ENCODE results near the gene GALNT16. TPM values are rescaled to one million over a fixed set of nuclear protein-coding genes. Genes with fewer than 3 reads are reported as not detected.

GALNT16 gene
- total RNA-seq, 1 donor from 2014 or later, result 12.4 TPM

DNA sequence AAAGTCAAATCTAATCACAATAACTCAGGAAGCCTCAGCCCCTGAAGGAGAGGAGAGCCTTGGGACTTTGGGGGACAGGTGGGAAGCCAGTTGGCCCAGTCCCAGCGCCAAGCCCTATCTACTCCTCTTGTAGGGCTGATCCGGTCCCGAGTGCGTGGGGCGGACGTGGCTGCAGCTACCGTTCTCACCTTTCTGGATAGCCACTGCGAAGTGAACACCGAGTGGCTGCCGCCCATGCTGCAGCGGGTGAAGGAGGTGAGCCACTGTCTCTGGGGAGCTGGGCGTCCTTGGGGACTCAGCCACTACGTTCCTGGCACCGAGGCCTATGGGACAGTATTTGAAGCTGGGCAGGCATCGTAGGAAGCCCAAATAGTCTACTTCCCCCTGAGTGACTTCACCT lies 68.4 kb downstream of the GALNT16 start:
- Mint-ChIP-seq H3K4me1 (ENCODE audit: unreplicated experiment) (peaks cover 7% of the 10 kb centered on the region), H3K27me3 (no peaks in the 10 kb centered on the region), H3K36me3 (no peaks in the 10 kb centered on the region), H3K4me3 (no peak overlapping the region), H3K27ac (no peak overlapping the region), H3K9me3 (no peaks in the 10 kb centered on the region)
- DNase-seq (ENCODE audit: extremely low spot score, unreplicated experiment), result no peak
- TF ChIP-seq, protein P1, sequence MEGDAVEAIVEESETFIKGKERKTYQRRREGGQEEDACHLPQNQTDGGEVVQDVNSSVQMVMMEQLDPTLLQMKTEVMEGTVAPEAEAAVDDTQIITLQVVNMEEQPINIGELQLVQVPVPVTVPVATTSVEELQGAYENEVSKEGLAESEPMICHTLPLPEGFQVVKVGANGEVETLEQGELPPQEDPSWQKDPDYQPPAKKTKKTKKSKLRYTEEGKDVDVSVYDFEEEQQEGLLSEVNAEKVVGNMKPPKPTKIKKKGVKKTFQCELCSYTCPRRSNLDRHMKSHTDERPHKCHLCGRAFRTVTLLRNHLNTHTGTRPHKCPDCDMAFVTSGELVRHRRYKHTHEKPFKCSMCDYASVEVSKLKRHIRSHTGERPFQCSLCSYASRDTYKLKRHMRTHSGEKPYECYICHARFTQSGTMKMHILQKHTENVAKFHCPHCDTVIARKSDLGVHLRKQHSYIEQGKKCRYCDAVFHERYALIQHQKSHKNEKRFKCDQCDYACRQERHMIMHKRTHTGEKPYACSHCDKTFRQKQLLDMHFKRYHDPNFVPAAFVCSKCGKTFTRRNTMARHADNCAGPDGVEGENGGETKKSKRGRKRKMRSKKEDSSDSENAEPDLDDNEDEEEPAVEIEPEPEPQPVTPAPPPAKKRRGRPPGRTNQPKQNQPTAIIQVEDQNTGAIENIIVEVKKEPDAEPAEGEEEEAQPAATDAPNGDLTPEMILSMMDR (conservative IDR thresholded peaks at IDR 0.05), result no peak

DNA sequence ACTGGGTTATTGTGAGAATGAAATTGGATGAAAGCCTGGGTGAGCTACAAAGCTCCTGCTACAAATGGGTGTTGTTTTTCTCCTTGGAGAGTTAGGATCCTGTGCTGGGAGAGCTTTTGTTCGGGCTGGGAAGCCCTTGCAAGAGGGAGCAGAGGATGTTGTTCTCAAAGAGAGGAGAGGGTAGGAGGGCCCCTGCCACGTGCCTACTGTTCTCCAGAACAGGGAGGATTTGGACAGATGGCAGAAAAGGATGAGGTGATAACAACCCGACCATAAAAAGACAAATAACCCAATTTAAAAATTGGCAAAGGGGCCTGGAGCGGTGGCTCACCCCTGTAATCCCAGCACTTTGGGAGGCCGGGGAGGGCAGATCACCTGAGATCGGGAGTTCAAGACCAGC lies 68.8 kb downstream of the GALNT16 start:
- TF ChIP-seq, protein P1 (conservative IDR thresholded peaks at IDR 0.05), result no peak
- no peaks in the 10 kb centered on the region for H3K9me3 Mint-ChIP-seq
- H3K4me3 Mint-ChIP-seq, result no peak overlapping the region
- DNase-seq (ENCODE audit: extremely low spot score, unreplicated experiment), result no peak
- H3K4me1 Mint-ChIP-seq (ENCODE audit: unreplicated experiment), result peaks cover 3% of the 10 kb centered on the region
- H3K27me3 Mint-ChIP-seq, result no peaks in the 10 kb centered on the region
- no peaks in the 10 kb centered on the region for H3K36me3 Mint-ChIP-seq
- H3K27ac Mint-ChIP-seq, result no peak overlapping the region

DNA sequence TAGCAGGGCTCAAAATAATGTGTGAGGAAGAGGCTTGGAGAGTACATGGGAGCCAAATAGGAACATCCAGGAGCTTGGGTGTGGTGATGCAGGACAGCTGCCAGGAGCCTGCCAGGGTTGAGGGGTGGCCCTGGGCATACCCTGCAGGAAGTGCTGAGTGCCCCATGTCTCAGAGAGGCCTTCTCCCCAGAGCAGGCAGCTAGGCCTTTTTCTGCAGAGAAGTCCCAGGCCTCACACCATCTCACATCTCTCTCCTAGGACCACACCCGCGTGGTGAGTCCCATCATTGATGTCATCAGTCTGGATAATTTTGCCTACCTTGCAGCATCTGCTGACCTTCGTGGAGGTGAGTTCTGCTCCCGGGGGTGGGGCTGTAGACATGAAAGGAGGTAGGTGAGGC lies 71.2 kb downstream of the GALNT16 start:
- peaks cover 6% of the 10 kb centered on the region for H3K4me1 Mint-ChIP-seq (ENCODE audit: unreplicated experiment)
- H3K27me3 Mint-ChIP-seq, result no peaks in the 10 kb centered on the region
- no peak for DNase-seq (ENCODE audit: extremely low spot score, unreplicated experiment)
- no peak overlapping the region for H3K27ac Mint-ChIP-seq
- H3K4me3 Mint-ChIP-seq, result no peak overlapping the region
- TF ChIP-seq, protein P1 (conservative IDR thresholded peaks at IDR 0.05), result no peak
- H3K9me3 Mint-ChIP-seq, result no peaks in the 10 kb centered on the region
- no peaks in the 10 kb centered on the region for H3K36me3 Mint-ChIP-seq

DNA sequence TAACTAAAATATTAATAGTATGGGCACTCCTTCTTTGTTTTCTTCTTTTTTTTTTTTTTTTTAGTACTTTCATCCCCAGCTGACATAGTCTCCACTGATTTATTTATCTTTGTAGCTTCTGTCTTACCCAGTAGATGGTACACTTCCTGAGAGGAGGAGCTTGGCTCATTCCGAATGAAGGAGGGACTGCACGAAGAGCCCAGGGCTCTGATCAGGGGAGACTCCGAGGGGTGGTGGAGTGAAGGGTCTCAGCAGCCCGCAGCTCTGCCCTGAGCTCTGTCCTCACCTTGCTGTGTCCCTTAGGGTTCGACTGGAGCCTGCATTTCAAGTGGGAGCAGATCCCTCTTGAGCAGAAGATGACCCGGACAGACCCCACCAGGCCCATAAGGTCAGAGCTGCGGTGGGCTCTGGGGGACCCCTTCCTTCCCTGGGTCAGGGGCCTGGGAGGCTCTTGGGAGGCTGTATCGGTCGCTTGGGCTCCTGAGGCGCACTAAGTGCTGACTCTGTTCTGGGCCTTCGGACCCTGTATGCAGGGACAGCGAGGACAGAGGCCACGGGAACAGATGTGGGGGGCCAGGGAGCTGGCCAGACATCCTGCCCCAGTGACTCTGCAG lies 72.9 kb downstream of the GALNT16 start:
- TF ChIP-seq, protein P1 (conservative IDR thresholded peaks at IDR 0.05), result no peak
- no peaks in the 10 kb centered on the region for H3K27me3 Mint-ChIP-seq
- H3K27ac Mint-ChIP-seq, result no peak overlapping the region

DNA sequence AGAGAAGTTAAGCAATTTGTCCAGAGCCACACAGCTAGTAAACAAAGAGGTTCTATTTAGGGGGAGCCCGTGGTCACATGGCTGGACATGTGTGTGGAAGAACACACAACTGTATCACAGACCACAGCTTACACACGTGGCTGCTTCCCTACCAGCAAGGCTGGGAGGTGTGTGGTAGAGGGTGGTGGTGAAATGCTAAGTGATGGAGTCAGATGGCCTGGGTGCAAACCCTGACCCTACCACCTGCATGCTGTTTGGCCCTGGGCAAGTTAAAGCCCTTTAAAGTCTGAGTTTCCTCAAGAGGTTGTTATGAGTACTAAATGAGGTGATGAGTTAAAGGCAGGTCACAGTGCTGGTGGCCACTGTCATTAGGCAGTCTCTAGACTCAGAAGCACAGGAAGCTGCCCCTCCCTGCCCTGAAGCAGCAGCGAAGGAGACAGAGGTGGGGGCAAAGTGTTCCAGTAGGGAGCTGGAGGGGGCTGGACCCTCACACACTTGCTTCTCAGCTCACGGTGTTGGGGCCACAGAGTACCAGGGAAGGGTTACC lies 73.9 kb downstream of the GALNT16 start:
- Mint-ChIP-seq H3K27me3 (no peaks in the 10 kb centered on the region), H3K36me3 (no peaks in the 10 kb centered on the region), H3K9me3 (no peaks in the 10 kb centered on the region), H3K27ac (no peak overlapping the region), H3K4me1 (ENCODE audit: unreplicated experiment) (peaks cover 10% of the 10 kb centered on the region), H3K4me3 (no peak overlapping the region)
- TF ChIP-seq, protein P1 (conservative IDR thresholded peaks at IDR 0.05), result no peak
- DNase-seq (ENCODE audit: extremely low spot score, unreplicated experiment), result no peak

More for the DNA sequence above, 72.9 kb downstream of the GALNT16 start:
- H3K4me3 Mint-ChIP-seq, result no peak overlapping the region
- no peak for DNase-seq (ENCODE audit: extremely low spot score, unreplicated experiment)
- H3K4me1 Mint-ChIP-seq (ENCODE audit: unreplicated experiment), result peaks cover 10% of the 10 kb centered on the region
- no peaks in the 10 kb centered on the region for H3K36me3 Mint-ChIP-seq
- no peaks in the 10 kb centered on the region for H3K9me3 Mint-ChIP-seq
